NCI-H748 (cell line): ENCODE measurements around the gene GFRAL.

Experiments used
- DNase-seq: peaks from one replicate; lab custom pipeline; 2025; ENCODE audit not compliant: unreplicated experiment; lab: John Stamatoyannopoulos, UW

GFRAL gene

DNA sequence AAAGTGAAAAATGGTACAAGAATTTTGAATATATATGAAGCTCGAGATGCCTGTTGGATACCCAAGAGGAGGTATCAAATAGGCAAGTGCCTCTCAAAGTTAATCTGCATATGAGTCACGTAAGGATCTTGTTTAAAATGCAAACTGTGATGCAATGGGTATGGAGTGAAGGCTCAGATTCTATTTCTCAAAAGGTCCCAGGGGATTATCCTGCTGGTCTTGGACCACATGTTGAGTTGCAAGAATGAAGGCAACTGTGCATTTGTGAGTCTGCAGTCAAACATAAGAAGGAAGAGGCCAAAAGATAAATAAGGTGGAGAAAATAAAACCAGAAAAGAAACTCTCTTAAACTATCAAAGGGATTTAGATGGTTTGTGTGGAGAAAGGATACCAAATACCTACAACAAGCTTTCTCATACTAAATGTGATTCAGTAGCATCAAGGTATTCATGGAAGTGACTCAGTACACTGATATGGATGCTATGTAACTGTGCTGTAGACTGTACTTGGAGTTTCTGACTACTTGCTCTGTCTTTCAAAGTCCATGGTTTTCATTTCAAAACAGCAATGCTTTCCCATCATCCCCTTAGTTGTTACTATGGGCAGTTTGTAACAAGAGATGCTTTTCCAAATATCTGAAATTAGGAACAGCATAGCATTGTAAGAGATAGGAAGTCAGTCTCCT, 106.3 kb downstream of the GFRAL start:
- no peak for DNase-seq

DNA sequence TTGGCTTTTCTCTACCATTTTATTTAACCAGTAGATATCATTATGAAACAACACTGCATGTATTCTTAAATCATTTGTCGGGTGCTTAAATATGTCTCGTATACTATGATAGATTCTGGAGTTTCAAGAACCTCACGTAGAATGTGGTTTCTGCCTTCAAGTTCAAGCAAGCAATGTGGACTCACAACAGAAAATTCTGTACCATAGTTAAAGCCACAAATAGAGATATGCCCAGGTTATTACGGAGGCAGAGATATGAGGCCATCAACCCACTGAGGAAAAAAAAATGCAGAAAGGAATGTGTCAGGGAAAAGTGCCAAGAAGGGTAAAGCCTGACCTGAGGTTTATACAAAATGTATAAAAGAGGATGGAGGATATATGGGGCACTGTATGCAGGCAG, 109.9 kb downstream of the GFRAL start:
- DNase-seq: no peak

DNA sequence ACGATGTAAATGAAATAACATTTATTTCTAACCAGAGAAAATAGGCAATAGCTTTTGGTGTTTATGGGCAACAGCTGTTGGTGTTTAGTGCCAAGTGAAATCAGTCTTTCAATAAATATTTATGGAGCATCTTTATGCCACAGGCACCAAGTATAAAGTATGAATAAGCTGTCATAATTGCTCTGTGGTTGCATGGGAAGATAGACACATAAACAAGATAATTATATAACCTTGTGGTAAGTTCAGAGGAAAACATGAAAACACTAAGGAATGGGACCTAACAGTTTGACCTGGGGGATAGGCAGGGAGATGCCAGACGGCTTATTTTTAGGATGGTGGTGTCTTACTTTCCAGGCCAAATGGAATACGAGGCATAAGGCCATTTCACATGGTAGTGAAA, 110.9 kb downstream of the GFRAL start:
- no peak for DNase-seq

DNA sequence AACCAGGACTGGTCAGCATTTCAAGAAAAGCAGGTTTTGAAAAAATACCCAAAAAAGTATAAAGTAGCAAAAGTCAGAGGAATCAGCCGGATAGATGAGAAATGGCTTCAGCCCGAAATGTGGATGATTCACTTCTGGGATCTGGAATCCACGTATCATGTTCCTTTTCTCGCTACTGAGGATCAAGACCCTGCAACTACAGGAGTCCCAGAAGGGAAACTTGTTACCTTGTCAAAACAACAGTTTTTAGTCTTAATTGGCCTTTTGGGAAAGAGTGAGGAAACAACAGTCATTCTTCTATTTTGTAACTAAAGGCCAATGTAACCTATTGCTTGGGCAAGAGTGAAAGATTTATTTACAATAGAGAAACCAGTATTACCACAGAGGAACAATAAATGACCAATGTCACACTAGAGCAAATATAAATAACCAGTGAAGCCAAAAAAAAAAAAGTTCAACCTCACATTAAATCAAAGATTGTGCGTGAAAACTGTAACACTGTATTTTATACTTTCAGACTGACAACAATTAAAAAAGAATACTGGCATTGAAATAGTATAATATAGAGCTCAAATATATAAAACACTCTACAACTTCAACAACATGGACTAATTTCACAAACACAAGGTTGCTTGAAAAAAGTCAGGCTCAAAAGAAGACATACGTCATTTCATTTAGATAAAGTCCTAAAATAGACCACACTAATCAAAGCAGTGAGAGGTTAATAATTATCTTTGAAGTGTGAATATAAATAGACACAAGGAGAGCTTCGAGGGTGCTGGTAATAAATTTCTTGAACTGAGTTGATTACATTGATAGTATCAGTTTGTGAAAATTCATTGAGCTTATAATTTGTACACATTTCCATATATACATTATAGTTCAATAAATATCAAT, 116.2 kb downstream of the GFRAL start:
- DNase-seq: no peak

- peak; percentile 25 for DNase-seq
Observed at GRCh38 chr6:55445648-55446204, 118.5 kb downstream of the GFRAL start.

GRCh38 chr6:55447891-55448290, 120.6 kb downstream of the GFRAL start:
- no peak for DNase-seq

DNA sequence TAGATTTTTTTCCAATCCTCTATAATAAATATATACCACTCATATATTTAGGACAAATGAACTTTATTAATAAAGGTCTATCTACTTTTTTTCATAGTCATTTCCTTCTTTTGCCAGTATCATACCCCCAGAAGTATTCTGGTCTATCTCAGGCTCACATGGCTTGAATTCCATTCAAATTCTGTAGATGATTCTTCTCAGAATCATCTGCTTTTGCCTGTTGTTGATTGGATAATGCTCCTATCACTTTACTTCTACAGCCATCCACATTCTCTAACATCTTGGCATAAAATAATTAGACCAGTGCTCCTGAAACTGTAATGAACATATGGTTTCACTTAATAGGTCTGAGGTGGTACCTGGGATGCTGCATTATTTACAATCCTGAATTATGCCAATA, 121.2 kb downstream of the GFRAL start:
- no peak for DNase-seq

DNA sequence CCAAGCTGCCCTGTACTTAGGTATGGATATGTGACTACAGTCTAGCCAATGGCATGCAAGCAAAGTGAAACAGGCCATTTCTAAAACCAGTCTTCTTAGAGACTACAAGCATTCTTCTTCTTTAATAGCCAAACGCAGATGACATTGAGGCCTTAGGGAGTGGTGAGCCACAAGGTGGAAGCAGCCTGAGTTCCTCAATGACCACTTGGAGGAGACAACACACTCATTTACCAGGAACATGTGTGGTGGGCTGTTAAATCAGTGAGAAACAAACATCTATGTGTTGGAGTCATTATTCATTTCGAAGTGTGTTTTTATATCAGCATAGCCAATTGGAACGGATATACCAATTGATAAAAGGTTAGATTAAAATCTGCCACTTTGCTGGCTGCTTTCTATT, 122.0 kb downstream of the GFRAL start:
- DNase-seq: no peak

GRCh38 chr6:55450005-55450404, 122.7 kb downstream of the GFRAL start:
- no peak for DNase-seq
